Erythroblast (primary cell): Measurements from ENCODE around the gene ZBTB5.
A peak's percentile ranks its signal among the peaks of the same experiment; 100 is the strongest.

Experiments used
- DNase-seq, 2 experiments: peaks; one replicate each; lab custom pipeline; 2025; lab: John Stamatoyannopoulos, UW
- GATA1 ChIP-seq: IDR thresholded peaks from 2 replicates; pipeline ENCODE4 v1.6.1; 2011; ENCODE audit warnings: low read depth, mild to moderate bottlenecking, control low read depth, low read length, moderate library complexity
- POLR2A ChIP-seq: IDR thresholded peaks from 2 replicates; pipeline ENCODE4 v1.6.1; 2011; ENCODE audit warnings: mild to moderate bottlenecking, low read length

ZBTB5 gene

GRCh38 chr9:37449862-37450632, 15.2 kb downstream of the ZBTB5 start:
- no peak for DNase-seq
- TF ChIP-seq POLR2A (no peak), GATA1 (no peak)

- peak; percentile 8 to 54 for DNase-seq
- no peak for TF ChIP-seq GATA1
- TF ChIP-seq POLR2A: no peak
Measured at GRCh38 chr9:37447111-37447510, 18.1 kb downstream of the ZBTB5 start.

GRCh38 chr9:37446401-37446800, 18.8 kb downstream of the ZBTB5 start:
- DNase-seq: no peak
- no peak for TF ChIP-seq GATA1
- TF ChIP-seq POLR2A: no peak

- DNase-seq: no peak
- TF ChIP-seq GATA1 (no peak), POLR2A (no peak)
Measured at GRCh38 chr9:37445832-37446231, 19.4 kb downstream of the ZBTB5 start.

GRCh38 chr9:37444890-37445289, 20.4 kb downstream of the ZBTB5 start:
- no peak for TF ChIP-seq GATA1
- no peak for TF ChIP-seq POLR2A
- no peak for DNase-seq

- TF ChIP-seq GATA1 (no peak), POLR2A (no peak)
- no peak for DNase-seq
Measured at GRCh38 chr9:37443566-37443965, 21.7 kb downstream of the ZBTB5 start.

- TF ChIP-seq POLR2A (no peak), GATA1 (no peak)
Measured at GRCh38 chr9:37442556-37442955, 22.7 kb downstream of the ZBTB5 start.

GRCh38 chr9:37441776-37442370, 23.4 kb downstream of the ZBTB5 start:
- TF ChIP-seq POLR2A (no peak), GATA1 (no peak)
- no peak for DNase-seq

More at GRCh38 chr9:37442556-37442955, 22.7 kb downstream of the ZBTB5 start:
- no peak for DNase-seq

- TF ChIP-seq GATA1 (no peak), POLR2A (no peak)
- no peak for DNase-seq
Measured at GRCh38 chr9:37438359-37438758, 26.9 kb downstream of the ZBTB5 start.

- TF ChIP-seq POLR2A (no peak), GATA1 (no peak)
- DNase-seq: no peak
Measured at GRCh38 chr9:37437621-37438020, 27.6 kb downstream of the ZBTB5 start.

GRCh38 chr9:37437010-37437409, 28.2 kb downstream of the ZBTB5 start:
- no peak for DNase-seq
- TF ChIP-seq POLR2A (no peak), GATA1 (no peak)

- TF ChIP-seq POLR2A (no peak), GATA1 (no peak)
- DNase-seq: no peak
Measured at GRCh38 chr9:37436540-37436939, 28.7 kb downstream of the ZBTB5 start.

- DNase-seq: no peak
- no peak for TF ChIP-seq POLR2A
- TF ChIP-seq GATA1: no peak
Measured at GRCh38 chr9:37433867-37434371, 31.3 kb downstream of the ZBTB5 start.

GRCh38 chr9:37432020-37432419, 33.2 kb downstream of the ZBTB5 start:
- no peak for DNase-seq
- no peak for TF ChIP-seq POLR2A
